ENCODE data around the gene DNAJC22. TPM values are rescaled to one million over a fixed set of nuclear protein-coding genes. Genes with fewer than 3 reads are reported as not detected.

Gene DNAJC22
- total RNA-seq, 1 experiment from 2014 or later: not detected

GRCh38 chr12:49358483-49359141, 11.9 kb downstream of the DNAJC22 start:
- peaks cover 19% of the 10 kb centered on the region for H3K4me1 ChIP-seq (ENCODE audit: low read length)
- no peak overlapping the region for H2AFZ ChIP-seq (ENCODE audit: low read length)
- no peak overlapping the region for H3K27ac ChIP-seq (ENCODE audit: low read length)
- no peaks in the 10 kb centered on the region for H3K9me3 ChIP-seq (ENCODE audit: low read length)
- H3K9ac ChIP-seq (ENCODE audit: low read length): no peak overlapping the region
- H3K4me2 ChIP-seq (ENCODE audit: low read depth, low read length, poor library complexity, severe bottlenecking): no peak overlapping the region
- H3K36me3 ChIP-seq (ENCODE audit: insufficient read depth, low read length): no peaks in the 10 kb centered on the region
- H3K27me3 ChIP-seq (ENCODE audit: low read length): no peaks in the 10 kb centered on the region
- H3K79me2 ChIP-seq (ENCODE audit: low read length): no peaks in the 10 kb centered on the region
- peak; percentile 93 for DNase-seq
- no peak overlapping the region for H3K4me3 ChIP-seq (ENCODE audit: low read length)
- H4K20me1 ChIP-seq (ENCODE audit: insufficient read depth, low read depth, low read length): no peaks in the 10 kb centered on the region
- H3K9me2 ChIP-seq (replicated peaks; ENCODE audit: insufficient read depth, low read length): no peaks in the 10 kb centered on the region

GRCh38 chr12:49359671-49360070, 13.0 kb downstream of the DNAJC22 start:
- Histone ChIP-seq H3K27me3 (ENCODE audit: low read length) (no peaks in the 10 kb centered on the region), H4K20me1 (ENCODE audit: insufficient read depth, low read depth, low read length) (no peaks in the 10 kb centered on the region), H3K4me1 (ENCODE audit: low read length) (peaks cover 15% of the 10 kb centered on the region), H2AFZ (ENCODE audit: low read length) (no peak overlapping the region), H3K27ac (ENCODE audit: low read length) (no peak overlapping the region), H3K4me2 (ENCODE audit: low read depth, low read length, poor library complexity, severe bottlenecking) (no peak overlapping the region), H3K9ac (ENCODE audit: low read length) (no peak overlapping the region), H3K79me2 (ENCODE audit: low read length) (no peaks in the 10 kb centered on the region), H3K4me3 (ENCODE audit: low read length) (no peak overlapping the region), H3K36me3 (ENCODE audit: insufficient read depth, low read length) (no peaks in the 10 kb centered on the region), H3K9me3 (ENCODE audit: low read length) (no peaks in the 10 kb centered on the region), H3K9me2 (replicated peaks; ENCODE audit: insufficient read depth, low read length) (no peaks in the 10 kb centered on the region)
- no peak for DNase-seq

GRCh38 chr12:49362077-49362476, 15.4 kb downstream of the DNAJC22 start:
- no peak overlapping the region for H3K4me2 ChIP-seq (ENCODE audit: low read depth, low read length, poor library complexity, severe bottlenecking)
- no peak for DNase-seq
- no peak overlapping the region for H3K27ac ChIP-seq (ENCODE audit: low read length)
- no peaks in the 10 kb centered on the region for H3K27me3 ChIP-seq (ENCODE audit: low read length)
- H3K9ac ChIP-seq (ENCODE audit: low read length): no peak overlapping the region
- H3K9me2 ChIP-seq (replicated peaks; ENCODE audit: insufficient read depth, low read length): no peaks in the 10 kb centered on the region
- no peak overlapping the region for H2AFZ ChIP-seq (ENCODE audit: low read length)
- H4K20me1 ChIP-seq (ENCODE audit: insufficient read depth, low read depth, low read length): no peaks in the 10 kb centered on the region
- H3K79me2 ChIP-seq (ENCODE audit: low read length): no peaks in the 10 kb centered on the region; the same call in 1 of the 2 replicates
- H3K4me3 ChIP-seq (ENCODE audit: low read length): no peak overlapping the region
- no peaks in the 10 kb centered on the region for H3K36me3 ChIP-seq (ENCODE audit: insufficient read depth, low read length)
- no peaks in the 10 kb centered on the region for H3K9me3 ChIP-seq (ENCODE audit: low read length)
- peaks cover 12% of the 10 kb centered on the region for H3K4me1 ChIP-seq (ENCODE audit: low read length)

- Histone ChIP-seq H3K4me2 (ENCODE audit: low read depth, low read length, poor library complexity, severe bottlenecking) (no peak overlapping the region), H3K36me3 (ENCODE audit: insufficient read depth, low read length) (no peaks in the 10 kb centered on the region), H3K9ac (ENCODE audit: low read length) (no peak overlapping the region), H3K27ac (ENCODE audit: low read length) (no peak overlapping the region), H3K9me3 (ENCODE audit: low read length) (no peaks in the 10 kb centered on the region), H3K27me3 (ENCODE audit: low read length) (no peaks in the 10 kb centered on the region), H4K20me1 (ENCODE audit: insufficient read depth, low read depth, low read length) (no peaks in the 10 kb centered on the region; the same call in 1 of the 2 replicates), H3K4me3 (ENCODE audit: low read length) (no peak overlapping the region), H2AFZ (ENCODE audit: low read length) (no peak overlapping the region), H3K4me1 (ENCODE audit: low read length) (peaks cover 22% of the 10 kb centered on the region), H3K9me2 (replicated peaks; ENCODE audit: insufficient read depth, low read length) (no peaks in the 10 kb centered on the region), H3K79me2 (ENCODE audit: low read length) (peaks cover 25% of the 10 kb centered on the region)
- no peak for DNase-seq
Observed at GRCh38 chr12:49364989-49365388, 18.3 kb downstream of the DNAJC22 start.

GRCh38 chr12:49365542-49365941, 18.9 kb downstream of the DNAJC22 start:
- Histone ChIP-seq H3K4me2 (ENCODE audit: low read depth, low read length, poor library complexity, severe bottlenecking) (peak overlapping the region; percentile 80), H3K4me1 (ENCODE audit: low read length) (peaks cover 27% of the 10 kb centered on the region), H4K20me1 (ENCODE audit: insufficient read depth, low read depth, low read length) (no peaks in the 10 kb centered on the region; the same call in 1 of the 2 replicates), H3K36me3 (ENCODE audit: insufficient read depth, low read length) (no peaks in the 10 kb centered on the region), H3K79me2 (ENCODE audit: low read length) (peaks cover 30% of the 10 kb centered on the region), H3K9me3 (ENCODE audit: low read length) (no peaks in the 10 kb centered on the region), H3K27me3 (ENCODE audit: low read length) (no peaks in the 10 kb centered on the region), H3K9me2 (replicated peaks; ENCODE audit: insufficient read depth, low read length) (no peaks in the 10 kb centered on the region), H3K9ac (ENCODE audit: low read length) (no peak overlapping the region), H3K27ac (ENCODE audit: low read length) (no peak overlapping the region), H3K4me3 (ENCODE audit: low read length) (no peak overlapping the region), H2AFZ (ENCODE audit: low read length) (no peak overlapping the region)
- DNase-seq: no peak

- no peak for DNase-seq
Observed at GRCh38 chr12:49366096-49366651, 19.5 kb downstream of the DNAJC22 start.

GRCh38 chr12:49366652-49367380, 20.1 kb downstream of the DNAJC22 start:
- DNase-seq: peak; percentile 98
- Histone ChIP-seq H3K36me3 (ENCODE audit: insufficient read depth, low read length) (peaks cover 9% of the 10 kb centered on the region; the same call in 1 of the 2 replicates), H3K4me3 (ENCODE audit: low read length) (peak overlapping the region; percentile 66), H3K4me2 (ENCODE audit: low read depth, low read length, poor library complexity, severe bottlenecking) (peak overlapping the region; percentile 80), H3K9ac (ENCODE audit: low read length) (peak overlapping the region; percentile 97), H3K27ac (ENCODE audit: low read length) (peak overlapping the region; percentile 88), H3K79me2 (ENCODE audit: low read length) (peaks cover 43% of the 10 kb centered on the region), H3K4me1 (ENCODE audit: low read length) (peaks cover 37% of the 10 kb centered on the region), H2AFZ (ENCODE audit: low read length) (peak overlapping the region; percentile 89; the same call in 1 of the 2 replicates), H3K9me3 (ENCODE audit: low read length) (no peaks in the 10 kb centered on the region), H3K27me3 (ENCODE audit: low read length) (no peaks in the 10 kb centered on the region), H3K9me2 (replicated peaks; ENCODE audit: insufficient read depth, low read length) (no peaks in the 10 kb centered on the region), H4K20me1 (ENCODE audit: insufficient read depth, low read depth, low read length) (no peaks in the 10 kb centered on the region; the same call in 1 of the 2 replicates)

More at GRCh38 chr12:49366096-49366651, 19.5 kb downstream of the DNAJC22 start:
- H3K9me3 ChIP-seq (ENCODE audit: low read length): no peaks in the 10 kb centered on the region
- H3K4me2 ChIP-seq (ENCODE audit: low read depth, low read length, poor library complexity, severe bottlenecking): peak overlapping the region; percentile 80
- peak overlapping the region; percentile 66 for H3K4me3 ChIP-seq (ENCODE audit: low read length)
- H3K9me2 ChIP-seq (replicated peaks; ENCODE audit: insufficient read depth, low read length): no peaks in the 10 kb centered on the region
- H3K9ac ChIP-seq (ENCODE audit: low read length): peak overlapping the region; percentile 97
- 0 out of 2 replicates have a peak, but pooled peaks cover 2% of the 10 kb centered on the region for H3K36me3 ChIP-seq (ENCODE audit: insufficient read depth, low read length)
- no peaks in the 10 kb centered on the region for H3K27me3 ChIP-seq (ENCODE audit: low read length)
- H4K20me1 ChIP-seq (ENCODE audit: insufficient read depth, low read depth, low read length): no peaks in the 10 kb centered on the region; the same call in 1 of the 2 replicates
- H2AFZ ChIP-seq (ENCODE audit: low read length): peak overlapping the region; percentile 89; the same call in 1 of the 2 replicates
- H3K4me1 ChIP-seq (ENCODE audit: low read length): peaks cover 30% of the 10 kb centered on the region
- H3K79me2 ChIP-seq (ENCODE audit: low read length): peaks cover 37% of the 10 kb centered on the region
- peak overlapping the region; percentile 88 for H3K27ac ChIP-seq (ENCODE audit: low read length)
